ENCODE measurements around the gene TRAPPC6A.
A peak's percentile ranks its signal among the peaks of the same experiment; 100 is the strongest.

Gene TRAPPC6A

GRCh38 chr19:45178262-45179071 lies 430 bp upstream of the TRAPPC6A start, which contains the start of gene BLOC1S3:
BLOC1S3 (plus strand) TSS chr19:45178784; CDS start chr19:45179297, 513 bp downstream.
- TF ChIP-seq, protein P1, sequence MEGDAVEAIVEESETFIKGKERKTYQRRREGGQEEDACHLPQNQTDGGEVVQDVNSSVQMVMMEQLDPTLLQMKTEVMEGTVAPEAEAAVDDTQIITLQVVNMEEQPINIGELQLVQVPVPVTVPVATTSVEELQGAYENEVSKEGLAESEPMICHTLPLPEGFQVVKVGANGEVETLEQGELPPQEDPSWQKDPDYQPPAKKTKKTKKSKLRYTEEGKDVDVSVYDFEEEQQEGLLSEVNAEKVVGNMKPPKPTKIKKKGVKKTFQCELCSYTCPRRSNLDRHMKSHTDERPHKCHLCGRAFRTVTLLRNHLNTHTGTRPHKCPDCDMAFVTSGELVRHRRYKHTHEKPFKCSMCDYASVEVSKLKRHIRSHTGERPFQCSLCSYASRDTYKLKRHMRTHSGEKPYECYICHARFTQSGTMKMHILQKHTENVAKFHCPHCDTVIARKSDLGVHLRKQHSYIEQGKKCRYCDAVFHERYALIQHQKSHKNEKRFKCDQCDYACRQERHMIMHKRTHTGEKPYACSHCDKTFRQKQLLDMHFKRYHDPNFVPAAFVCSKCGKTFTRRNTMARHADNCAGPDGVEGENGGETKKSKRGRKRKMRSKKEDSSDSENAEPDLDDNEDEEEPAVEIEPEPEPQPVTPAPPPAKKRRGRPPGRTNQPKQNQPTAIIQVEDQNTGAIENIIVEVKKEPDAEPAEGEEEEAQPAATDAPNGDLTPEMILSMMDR (conservative IDR thresholded peaks at IDR 0.05; ENCODE audit: low read length): peak; percentile 40
- peak; percentile 100 for DNase-seq (ENCODE audit: low read depth)
- peak within 1 kb of the TSS; percentile 99 for H3K4me3 ChIP-seq (ENCODE audit: low read length)

DNA sequence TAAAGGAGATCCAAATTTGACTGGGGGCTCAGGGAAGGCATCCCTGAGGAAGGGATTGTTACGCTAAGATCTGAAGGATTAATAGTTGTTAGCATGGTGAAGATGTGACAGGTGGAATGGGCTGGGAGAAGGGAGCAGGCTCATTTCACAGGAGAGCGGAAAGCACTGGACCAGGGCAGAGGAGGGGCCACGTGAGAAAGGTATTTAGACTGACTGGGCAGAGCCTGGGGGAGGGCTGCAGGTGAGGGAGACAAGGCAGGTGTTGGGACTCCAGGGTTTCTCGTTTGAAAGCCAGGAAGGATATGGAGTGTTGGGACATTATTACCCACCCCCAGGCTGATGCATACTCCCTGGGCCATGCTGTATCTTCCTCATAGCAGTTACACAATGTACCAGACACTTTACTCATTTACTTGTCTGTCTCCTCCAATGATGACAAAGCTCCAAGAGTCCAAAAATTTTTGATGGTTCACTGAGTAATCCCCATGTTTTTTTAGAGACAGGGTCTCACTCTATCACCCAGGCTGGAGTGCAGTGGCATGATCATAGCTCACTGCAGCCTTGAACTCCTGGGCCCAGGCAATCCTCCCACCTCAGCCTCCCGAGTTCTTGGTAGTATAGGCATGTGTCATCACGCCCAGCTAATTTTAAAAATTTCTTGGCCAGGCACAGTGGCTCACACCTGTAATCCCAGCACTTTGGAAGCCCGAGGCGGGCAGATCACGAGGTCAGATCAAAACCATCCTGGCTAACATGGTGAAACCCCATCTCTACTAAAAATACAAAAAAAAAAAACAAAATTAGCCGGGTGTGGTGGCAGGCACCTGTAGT lies 2.3 kb downstream of the TRAPPC6A start:
- no peak overlapping the region for H3K4me3 ChIP-seq (ENCODE audit: low read length)
- DNase-seq (ENCODE audit: low read depth): no peak
- TF ChIP-seq, protein P1 (conservative IDR thresholded peaks at IDR 0.05; ENCODE audit: low read length): no peak

DNA sequence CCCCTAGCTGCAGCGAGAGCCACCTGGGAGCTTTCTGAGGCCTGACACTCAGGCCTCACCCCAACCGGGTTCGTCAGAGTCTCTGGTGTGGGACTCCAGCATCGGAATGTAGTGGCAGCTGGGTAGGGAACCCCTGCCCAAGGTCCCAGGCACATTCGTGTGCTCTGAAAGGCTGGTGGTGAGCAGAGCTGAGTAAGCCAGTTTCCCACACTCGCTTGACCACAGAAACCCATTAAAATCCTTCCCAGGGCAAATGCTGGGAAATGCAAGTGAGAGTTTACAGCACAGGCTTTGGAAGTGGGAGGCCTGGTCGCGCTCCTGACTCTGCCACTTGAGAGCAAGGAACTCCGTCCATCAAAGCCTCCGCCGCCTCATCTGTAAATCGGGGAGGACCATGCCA lies 4.2 kb downstream of the TRAPPC6A start:
- TF ChIP-seq, protein P1 (conservative IDR thresholded peaks at IDR 0.05; ENCODE audit: low read length): no peak
- no peak overlapping the region for H3K4me3 ChIP-seq (ENCODE audit: low read length)
- DNase-seq (ENCODE audit: low read depth): peak; percentile 79

GRCh38 chr19:45172611-45173208 lies 5.3 kb downstream of the TRAPPC6A start:
- TF ChIP-seq, protein P1 (conservative IDR thresholded peaks at IDR 0.05; ENCODE audit: low read length): no peak
- DNase-seq (ENCODE audit: low read depth): no peak
- H3K4me3 ChIP-seq (ENCODE audit: low read length): no peak overlapping the region

- H3K4me3 ChIP-seq (ENCODE audit: low read length): no peak overlapping the region
- TF ChIP-seq, protein P1 (conservative IDR thresholded peaks at IDR 0.05; ENCODE audit: low read length): no peak
Measured at GRCh38 chr19:45172173-45172572, 5.9 kb downstream of the TRAPPC6A start.

GRCh38 chr19:45171211-45171623 lies 6.8 kb downstream of the TRAPPC6A start:
- no peak for DNase-seq (ENCODE audit: low read depth)
- H3K4me3 ChIP-seq (ENCODE audit: low read length): no peak overlapping the region
- TF ChIP-seq, protein P1 (conservative IDR thresholded peaks at IDR 0.05; ENCODE audit: low read length): no peak

More at GRCh38 chr19:45172173-45172572, 5.9 kb downstream of the TRAPPC6A start:
- DNase-seq (ENCODE audit: low read depth): no peak

Data from AG10803 (cell line).